T-helper 1 cell treated with Interleukin-12 subunit alpha and Interleukin-12 subunit beta and Interleukin-4 antibody, amounts not matched to agents 30 μg/mL and 1 μg/mL, for 36 hours (primary cell): ENCODE results near the gene ALDH1L1.

Experiments used
- H3K27ac Mint-ChIP-seq: one replicate; pipeline ENCODE4 v1.8.0; 2021; ENCODE audit warnings: mild to moderate bottlenecking, mixed read lengths
- H3K27me3 Mint-ChIP-seq: one replicate; pipeline ENCODE4 v1.8.0; 2021; ENCODE audit warnings: low read depth, mixed read lengths
- H3K36me3 Mint-ChIP-seq: one replicate; pipeline ENCODE4 v1.8.0; 2021; ENCODE audit warnings: low read depth, mixed read lengths
- H3K4me1 Mint-ChIP-seq: one replicate; pipeline ENCODE4 v1.8.0; 2021; ENCODE audit warnings: low read depth, mixed read lengths
- H3K4me3 Mint-ChIP-seq: one replicate; pipeline ENCODE4 v1.8.0; 2021; ENCODE audit warnings: mild to moderate bottlenecking, moderate library complexity, mixed read lengths
- H3K9me3 Mint-ChIP-seq: one replicate; pipeline ENCODE4 v1.8.0; 2021; ENCODE audit warnings: mixed read lengths

Gene ALDH1L1

DNA sequence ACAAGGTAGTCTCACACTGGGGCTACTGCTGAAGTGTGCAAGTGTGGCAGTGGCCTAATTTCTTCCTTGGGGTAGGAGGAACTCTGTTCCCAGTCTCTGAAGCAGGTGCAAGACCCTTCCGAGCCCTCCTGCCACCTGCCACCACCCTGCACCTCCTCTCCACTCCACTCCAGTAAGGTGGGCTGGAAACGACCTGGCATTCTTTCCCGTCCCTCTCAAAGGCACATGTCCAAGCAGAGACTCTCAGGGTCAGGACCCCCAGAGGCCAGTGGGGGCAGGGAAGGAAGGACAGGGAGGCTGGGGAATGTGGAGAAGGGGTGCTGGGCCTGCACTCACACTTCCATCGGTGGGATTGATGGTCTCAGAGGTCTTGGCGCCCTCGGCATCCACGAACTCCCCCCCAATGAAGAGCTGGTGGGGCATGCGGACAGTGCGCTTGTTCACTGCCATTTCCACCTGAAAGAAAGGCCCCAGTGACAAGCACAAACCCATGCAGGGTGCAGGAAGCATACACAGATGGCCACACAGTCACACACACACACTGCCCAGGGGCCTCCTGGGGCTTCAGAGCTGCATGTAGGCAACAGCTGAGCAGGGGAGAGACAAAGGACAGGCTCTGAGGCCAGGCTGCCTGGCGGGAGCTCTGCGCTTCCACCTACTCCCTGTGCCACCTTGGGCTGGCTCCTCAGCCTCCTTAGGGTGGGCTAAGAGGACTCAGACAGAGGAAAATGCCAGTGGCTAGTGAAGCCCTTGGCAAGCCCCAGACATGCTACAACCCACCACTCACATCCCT lies 43.8 kb downstream of the ALDH1L1 start:
- Mint-ChIP-seq H3K27me3 (peaks cover 25% of the 10 kb centered on the region), H3K4me3 (no peak overlapping the region), H3K27ac (no peak overlapping the region), H3K36me3 (no peaks in the 10 kb centered on the region), H3K9me3 (no peaks in the 10 kb centered on the region), H3K4me1 (no peaks in the 10 kb centered on the region)

DNA sequence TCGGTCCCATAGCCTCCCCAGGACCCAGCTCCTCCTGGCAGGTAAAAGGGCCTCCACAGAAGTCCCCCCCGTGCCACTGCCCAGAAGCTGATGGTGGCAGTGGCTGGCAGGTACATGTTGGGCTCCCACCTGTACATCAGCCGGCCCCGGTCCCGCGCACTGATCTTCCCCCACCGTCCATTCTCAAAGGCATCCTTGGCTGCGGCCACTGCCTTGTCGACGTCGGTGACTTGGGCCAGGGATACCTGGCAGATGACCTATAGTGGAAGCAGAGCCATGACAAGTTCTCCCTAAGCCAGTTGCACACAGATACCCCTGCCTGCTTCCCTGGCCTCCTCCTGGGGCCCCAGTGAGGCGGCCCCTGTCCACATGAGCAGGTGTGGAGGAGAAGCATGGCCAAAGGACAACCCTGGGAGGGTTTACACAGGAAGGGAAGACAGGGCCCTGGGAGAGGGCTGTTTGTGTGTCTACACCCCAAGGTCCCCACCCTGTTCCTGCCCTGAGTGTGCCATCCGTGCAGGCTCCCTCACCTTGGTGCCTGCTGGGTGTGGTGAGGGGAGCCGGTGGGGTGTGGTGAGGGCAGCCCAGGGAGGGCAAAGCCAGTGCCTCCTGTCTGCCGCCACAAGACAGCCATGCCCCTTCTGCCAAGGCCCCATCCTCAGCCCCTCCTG lies 44.8 kb downstream of the ALDH1L1 start:
- Mint-ChIP-seq H3K27ac (no peak overlapping the region), H3K27me3 (peaks cover 14% of the 10 kb centered on the region), H3K4me3 (no peak overlapping the region), H3K9me3 (no peaks in the 10 kb centered on the region), H3K36me3 (no peaks in the 10 kb centered on the region), H3K4me1 (no peaks in the 10 kb centered on the region)

DNA sequence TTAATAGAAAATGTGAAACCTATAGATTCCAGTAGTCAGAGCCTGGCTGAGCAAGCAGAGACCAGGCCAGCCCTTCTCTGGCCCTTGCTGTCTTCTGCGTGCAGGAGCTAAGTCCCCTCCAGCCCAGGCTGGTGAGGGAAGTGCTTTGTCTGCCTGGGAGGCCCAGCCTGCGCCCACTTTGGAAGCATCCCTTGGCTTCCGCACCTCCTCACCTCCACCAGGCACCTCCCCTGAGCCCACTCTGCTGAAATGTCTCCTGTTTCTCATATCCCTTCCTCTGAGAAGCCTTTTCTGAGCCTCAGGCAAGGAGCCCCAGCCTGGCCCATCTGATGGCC lies 45.3 kb downstream of the ALDH1L1 start:
- no peaks in the 10 kb centered on the region for H3K36me3 Mint-ChIP-seq
- peaks cover 9% of the 10 kb centered on the region for H3K27me3 Mint-ChIP-seq
- H3K4me3 Mint-ChIP-seq, result no peak overlapping the region
- H3K4me1 Mint-ChIP-seq, result no peaks in the 10 kb centered on the region
- H3K9me3 Mint-ChIP-seq, result no peaks in the 10 kb centered on the region
- H3K27ac Mint-ChIP-seq, result no peak overlapping the region

DNA sequence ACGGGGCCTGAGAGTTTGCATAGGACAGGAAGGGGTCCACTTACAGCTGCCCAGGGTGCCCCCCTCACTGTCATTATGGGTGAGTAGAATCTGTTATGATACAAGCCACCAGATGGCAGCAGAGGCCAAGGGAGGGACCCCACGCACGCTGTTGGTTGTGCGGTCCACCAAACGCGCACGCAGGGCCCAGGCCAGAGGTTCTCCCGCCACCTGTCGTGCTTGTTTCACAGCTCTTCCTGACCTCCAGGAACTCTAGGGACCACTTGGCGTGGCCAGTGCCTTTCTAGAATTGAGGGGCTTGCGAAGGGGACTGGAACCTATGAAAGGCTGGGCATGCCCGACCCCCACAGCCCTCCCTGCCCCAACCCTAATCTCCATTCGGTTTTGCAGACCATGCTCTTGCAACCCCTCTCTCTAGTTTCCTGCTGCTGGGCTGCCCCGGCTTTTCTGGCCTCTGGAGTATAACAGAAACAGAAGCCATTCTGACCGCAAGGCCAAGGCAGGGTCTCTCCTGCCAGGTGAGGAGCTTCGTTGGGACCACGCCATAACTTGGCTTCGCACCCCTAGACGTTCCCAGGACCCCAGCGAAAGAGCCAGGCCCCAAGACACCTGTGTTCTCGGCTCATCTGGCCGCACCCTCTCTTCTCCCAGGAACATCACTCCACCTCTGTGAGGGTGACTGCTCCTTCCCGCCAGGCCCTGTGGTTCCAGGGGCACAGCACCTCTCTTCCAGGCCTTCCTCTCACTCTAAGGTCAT lies 46.0 kb downstream of the ALDH1L1 start:
- no peak overlapping the region for H3K4me3 Mint-ChIP-seq
- no peaks in the 10 kb centered on the region for H3K4me1 Mint-ChIP-seq
- peaks cover 4% of the 10 kb centered on the region for H3K27me3 Mint-ChIP-seq
- no peaks in the 10 kb centered on the region for H3K36me3 Mint-ChIP-seq
- no peaks in the 10 kb centered on the region for H3K9me3 Mint-ChIP-seq
- no peak overlapping the region for H3K27ac Mint-ChIP-seq

DNA sequence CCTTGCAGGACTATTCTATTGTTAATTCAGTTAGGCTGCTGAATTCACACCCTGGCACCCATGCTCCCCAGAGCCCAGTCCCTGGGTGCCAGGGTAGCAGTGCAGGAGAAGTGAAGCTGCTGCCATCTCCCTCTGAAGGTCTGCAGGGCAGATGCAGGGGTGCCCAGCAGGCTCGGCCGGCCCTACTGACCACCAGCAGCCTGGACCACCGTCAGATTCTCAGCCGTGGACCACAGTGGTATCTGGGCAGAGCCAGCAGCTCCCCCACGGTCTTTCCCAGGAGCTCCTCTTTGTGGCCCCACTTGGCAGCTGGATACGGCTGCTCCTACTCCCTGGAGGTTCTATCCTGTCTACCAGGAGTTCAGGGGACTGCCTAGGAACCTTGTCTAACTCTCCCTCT lies 46.8 kb downstream of the ALDH1L1 start:
- H3K36me3 Mint-ChIP-seq, result no peaks in the 10 kb centered on the region
- H3K27ac Mint-ChIP-seq, result no peak overlapping the region
- H3K4me3 Mint-ChIP-seq, result no peak overlapping the region
- no peaks in the 10 kb centered on the region for H3K27me3 Mint-ChIP-seq
- no peaks in the 10 kb centered on the region for H3K4me1 Mint-ChIP-seq
- no peaks in the 10 kb centered on the region for H3K9me3 Mint-ChIP-seq

DNA sequence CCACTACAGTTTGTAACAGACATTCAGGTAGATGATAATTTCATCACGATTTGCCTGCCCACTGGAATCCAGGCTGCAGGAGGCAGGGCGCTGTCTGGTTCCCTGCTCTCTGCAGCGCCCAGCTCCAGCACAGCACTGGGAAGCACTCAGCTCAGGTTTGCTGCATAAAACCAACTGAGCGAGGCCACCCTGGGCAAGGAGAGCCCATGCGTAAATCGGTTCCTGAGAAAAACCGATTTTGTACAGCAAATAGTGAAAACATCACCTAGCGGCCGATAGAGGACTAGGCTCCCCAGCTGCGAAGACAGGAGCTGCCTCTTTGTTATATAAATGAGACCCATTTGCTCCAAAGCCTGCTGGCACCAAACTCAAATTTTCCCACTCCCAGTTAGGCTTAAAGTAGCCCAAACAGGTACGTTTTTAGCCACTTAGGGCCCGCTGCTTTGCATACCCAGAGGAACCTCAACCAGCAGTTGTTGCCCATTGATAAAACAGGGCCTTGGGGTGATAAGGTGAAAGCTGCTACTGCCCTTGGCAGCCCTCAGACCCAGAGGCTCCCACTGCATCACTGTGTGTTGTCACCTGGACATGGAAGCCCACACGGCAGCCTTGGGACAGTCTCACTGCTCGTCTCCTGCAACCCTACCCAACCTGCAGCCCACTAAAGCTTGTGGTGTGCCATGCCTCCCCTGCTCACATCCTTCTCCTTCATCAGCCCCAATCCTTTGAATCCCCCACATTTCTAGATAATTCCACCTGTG lies 47.5 kb downstream of the ALDH1L1 start:
- Mint-ChIP-seq H3K4me1 (no peaks in the 10 kb centered on the region), H3K9me3 (no peaks in the 10 kb centered on the region), H3K27me3 (no peaks in the 10 kb centered on the region), H3K4me3 (no peak overlapping the region), H3K27ac (no peak overlapping the region), H3K36me3 (no peaks in the 10 kb centered on the region)

DNA sequence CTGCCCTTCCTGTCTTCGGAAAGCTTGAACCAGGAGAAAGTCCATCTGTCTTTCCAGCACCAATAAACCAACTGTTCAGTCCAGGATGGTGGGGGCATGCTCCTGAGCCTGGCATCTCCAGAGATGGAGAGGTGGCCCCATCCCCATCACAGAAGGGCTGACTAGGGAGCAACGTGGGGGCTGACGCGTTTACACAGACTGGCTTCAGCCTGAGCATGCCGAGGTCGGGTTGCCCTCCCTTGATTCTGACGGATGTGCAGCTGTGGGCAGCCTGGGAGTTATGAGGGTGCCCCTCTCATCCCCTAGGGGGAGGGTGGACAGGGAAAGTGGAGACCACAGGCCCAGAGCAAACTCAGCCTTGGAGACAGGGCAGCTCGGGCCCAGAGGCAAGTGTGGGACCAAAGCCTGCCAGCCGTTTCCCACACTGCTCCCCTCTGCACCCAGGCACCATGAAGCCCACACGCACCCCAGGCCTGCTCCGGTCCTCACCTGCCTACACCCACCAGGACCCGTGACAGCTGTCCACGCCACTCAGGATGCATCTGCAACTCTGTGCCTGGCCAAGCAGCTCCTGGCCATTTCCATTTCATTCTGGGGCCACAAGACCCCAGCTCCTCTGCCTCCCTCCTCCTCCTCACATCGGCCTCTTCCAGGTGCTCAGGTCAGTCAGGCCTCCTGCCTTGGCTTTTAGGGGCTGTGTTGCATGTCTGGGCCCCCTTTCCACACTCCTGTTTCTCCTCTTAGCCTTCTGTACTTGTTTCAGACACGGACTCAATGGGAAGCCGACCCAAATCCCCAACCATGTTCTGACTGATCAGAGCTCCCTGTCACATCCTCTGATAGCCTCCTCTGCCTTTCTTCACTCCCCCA lies 48.3 kb downstream of the ALDH1L1 start:
- H3K4me1 Mint-ChIP-seq, result no peaks in the 10 kb centered on the region
- no peaks in the 10 kb centered on the region for H3K27me3 Mint-ChIP-seq
- no peaks in the 10 kb centered on the region for H3K36me3 Mint-ChIP-seq
- no peak overlapping the region for H3K27ac Mint-ChIP-seq
- no peak overlapping the region for H3K4me3 Mint-ChIP-seq
- H3K9me3 Mint-ChIP-seq, result no peaks in the 10 kb centered on the region

DNA sequence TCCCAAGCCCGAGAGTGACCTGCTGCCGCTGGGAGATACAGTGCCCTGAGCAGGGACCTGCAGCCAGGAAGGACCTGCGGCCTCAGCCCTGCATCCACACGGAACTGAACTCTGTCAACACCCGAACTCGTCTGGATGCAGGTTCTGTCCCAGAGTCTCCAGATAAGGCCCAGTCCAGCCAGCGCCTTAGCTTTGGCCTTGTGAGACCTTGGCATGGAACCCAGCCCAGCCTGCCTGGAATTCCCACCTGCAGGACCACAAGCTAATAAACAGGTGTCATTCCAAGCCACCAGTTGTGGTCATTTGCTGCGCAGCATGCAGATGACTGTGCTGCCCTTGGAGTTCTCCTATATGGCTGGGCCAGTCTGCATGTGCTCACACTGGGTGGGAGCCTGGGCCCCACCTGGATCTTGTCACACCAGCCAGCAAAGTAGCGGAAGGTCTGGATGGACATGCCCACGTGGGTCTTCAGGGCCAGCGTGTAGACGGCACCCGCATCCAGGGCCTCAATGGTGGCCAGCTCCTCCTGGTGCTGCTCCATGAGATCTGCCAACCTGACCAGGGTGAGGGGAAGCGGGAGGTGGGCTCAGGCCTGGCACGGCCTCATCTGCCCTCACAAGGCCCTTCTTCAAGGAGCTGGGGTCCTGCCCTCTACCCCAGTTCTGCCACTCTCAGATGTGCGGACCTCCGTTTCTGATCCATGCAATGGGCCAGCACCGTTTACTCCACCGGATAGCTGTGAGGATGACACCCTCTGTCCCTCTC lies 49.2 kb downstream of the ALDH1L1 start:
- Mint-ChIP-seq H3K4me1 (no peaks in the 10 kb centered on the region), H3K4me3 (no peak overlapping the region), H3K9me3 (no peaks in the 10 kb centered on the region), H3K36me3 (no peaks in the 10 kb centered on the region), H3K27ac (no peak overlapping the region), H3K27me3 (no peaks in the 10 kb centered on the region)

DNA sequence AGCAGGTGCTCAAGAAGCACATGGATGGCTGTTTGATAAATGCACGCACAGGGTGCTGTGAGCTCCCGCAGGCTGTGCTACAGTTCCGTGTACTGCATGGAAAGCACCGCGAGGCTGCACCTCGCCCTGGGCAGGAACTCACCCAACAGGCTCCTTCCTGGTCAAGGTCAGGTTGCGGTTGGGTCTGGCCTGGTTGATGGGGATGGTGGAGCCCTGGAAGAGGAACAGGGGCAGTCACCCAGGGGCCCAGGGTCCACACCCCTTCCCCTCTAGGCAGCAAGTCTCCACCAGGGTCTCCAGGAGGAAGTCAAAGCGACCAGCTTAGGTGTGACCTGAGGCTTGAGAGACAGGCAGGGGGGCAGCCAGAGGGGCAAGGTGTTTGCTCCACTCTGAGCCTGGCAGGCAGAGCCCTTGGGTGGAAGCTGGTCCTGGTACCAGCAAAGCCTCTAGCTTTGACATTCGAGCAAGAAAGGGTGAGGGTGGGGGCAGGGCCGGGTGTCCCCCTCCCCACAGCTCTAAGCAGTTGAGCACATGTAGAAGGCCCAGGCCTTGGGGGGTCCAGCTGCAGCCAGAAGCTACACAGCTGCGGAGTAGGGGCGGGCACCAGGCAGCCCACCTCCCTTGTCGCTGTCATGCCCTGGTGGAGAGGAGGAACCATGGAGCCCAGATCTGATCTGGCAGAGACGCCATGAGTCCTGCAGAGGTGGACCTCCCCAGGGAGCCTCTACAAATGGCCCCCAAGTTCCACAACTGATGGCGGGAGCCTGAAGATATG lies 50.1 kb downstream of the ALDH1L1 start:
- H3K27ac Mint-ChIP-seq, result no peak overlapping the region
- no peaks in the 10 kb centered on the region for H3K4me1 Mint-ChIP-seq

DNA sequence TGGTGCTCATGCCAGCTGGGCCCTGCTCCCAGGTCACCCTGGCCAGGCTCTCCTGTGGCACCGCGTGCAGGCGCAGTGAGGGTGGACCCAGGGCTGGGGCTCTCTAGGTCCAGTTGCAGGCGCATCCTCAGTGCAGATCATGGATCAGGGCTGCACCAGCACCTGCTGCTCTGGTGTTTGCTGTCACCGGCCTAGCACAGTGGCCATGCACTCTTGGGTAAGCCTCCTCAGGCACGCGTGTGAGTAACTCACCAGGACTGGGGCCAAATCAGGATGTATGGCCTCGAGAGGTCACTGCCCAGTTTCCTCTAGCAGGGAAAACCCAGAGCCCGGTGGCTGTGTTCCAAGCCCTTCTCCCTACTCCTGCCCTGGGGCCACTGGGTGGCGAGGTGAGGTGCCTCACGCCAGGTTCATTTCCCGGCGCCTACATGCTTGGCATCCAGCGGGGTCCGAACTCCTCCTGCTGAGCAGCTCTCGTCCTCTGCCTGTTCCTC lies 50.9 kb downstream of the ALDH1L1 start:
- Mint-ChIP-seq H3K27ac (no peak overlapping the region), H3K4me3 (no peak overlapping the region), H3K9me3 (no peaks in the 10 kb centered on the region), H3K4me1 (no peaks in the 10 kb centered on the region), H3K36me3 (no peaks in the 10 kb centered on the region), H3K27me3 (no peaks in the 10 kb centered on the region)

More for the DNA sequence above, 50.1 kb downstream of the ALDH1L1 start:
- Mint-ChIP-seq H3K36me3 (no peaks in the 10 kb centered on the region), H3K9me3 (no peaks in the 10 kb centered on the region), H3K27me3 (no peaks in the 10 kb centered on the region), H3K4me3 (no peak overlapping the region)

DNA sequence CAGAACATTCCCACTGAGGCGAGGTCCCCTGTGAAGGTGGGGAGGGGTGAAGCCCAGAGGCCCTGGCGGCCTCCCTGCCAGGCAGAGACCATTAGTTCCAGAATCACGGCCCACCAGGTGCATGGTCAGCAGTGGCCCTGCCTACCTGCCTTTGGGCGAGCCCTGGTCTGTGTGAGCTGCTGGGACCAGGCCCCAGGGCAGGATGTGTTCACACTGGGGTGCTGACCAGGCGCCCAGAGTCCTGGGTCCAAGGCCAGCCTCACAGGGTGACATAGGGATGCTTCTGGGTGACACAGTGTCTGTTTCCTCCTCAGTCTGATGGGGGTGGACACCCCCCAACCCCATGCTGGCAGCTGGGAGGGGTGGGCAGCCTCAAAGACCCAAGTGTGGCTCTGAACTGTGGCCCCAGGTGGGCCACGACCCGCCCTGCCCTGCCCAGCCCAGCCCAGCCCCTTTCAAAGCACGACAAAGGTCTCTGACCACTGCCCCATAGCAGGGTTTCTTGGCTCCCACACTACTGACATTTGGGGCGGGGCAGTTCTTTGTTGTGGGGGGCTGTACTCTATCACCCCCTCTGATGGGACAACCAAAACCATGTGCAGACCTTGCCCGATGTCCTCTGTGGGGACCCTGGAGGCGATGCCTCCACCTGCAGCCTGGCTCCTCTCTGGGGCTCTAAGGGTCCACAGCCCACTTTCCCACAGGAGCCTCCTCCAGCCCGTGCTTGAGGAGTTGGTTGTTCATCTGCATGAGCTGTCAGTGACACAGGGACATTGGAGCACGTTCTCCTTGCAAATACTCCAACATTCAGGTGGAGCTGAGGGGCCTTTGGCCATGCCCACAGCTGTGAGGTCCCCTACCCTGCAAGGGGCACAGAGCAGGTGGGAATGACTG lies 51.6 kb downstream of the ALDH1L1 start:
- no peaks in the 10 kb centered on the region for H3K9me3 Mint-ChIP-seq
- H3K36me3 Mint-ChIP-seq, result no peaks in the 10 kb centered on the region
- no peak overlapping the region for H3K27ac Mint-ChIP-seq
- no peak overlapping the region for H3K4me3 Mint-ChIP-seq
- H3K4me1 Mint-ChIP-seq, result no peaks in the 10 kb centered on the region
- no peaks in the 10 kb centered on the region for H3K27me3 Mint-ChIP-seq

DNA sequence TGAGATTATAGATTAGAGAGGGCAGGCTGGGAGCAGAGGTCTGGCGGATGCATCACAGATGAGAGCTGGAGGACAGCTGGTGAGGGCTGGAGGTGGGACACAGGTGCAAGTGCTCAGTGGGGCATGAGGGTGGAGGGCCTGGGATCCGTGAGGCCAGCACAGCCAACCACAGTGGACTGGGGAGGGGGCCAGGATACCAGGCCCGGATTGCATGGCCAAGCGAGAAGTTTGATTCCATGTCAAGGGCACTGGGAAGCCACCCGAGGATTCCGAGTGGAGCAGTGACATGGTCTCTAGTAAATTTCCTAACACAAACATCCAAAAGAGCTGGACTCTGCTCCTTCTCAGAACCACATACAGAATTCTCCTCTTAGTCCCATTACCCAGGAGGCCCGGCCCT lies 52.5 kb downstream of the ALDH1L1 start:
- no peaks in the 10 kb centered on the region for H3K27me3 Mint-ChIP-seq
- H3K9me3 Mint-ChIP-seq, result no peaks in the 10 kb centered on the region
- H3K27ac Mint-ChIP-seq, result no peak overlapping the region
- H3K4me3 Mint-ChIP-seq, result no peak overlapping the region
- H3K36me3 Mint-ChIP-seq, result no peaks in the 10 kb centered on the region
- no peaks in the 10 kb centered on the region for H3K4me1 Mint-ChIP-seq
